HepG2 (cell line): Measurements from ENCODE around the gene IL22RA1.

Experiments used
- CHCHD3 ChIP-seq: sonication (generic); formaldehyde crosslinking; IDR thresholded peaks from 2 replicates; pipeline ENCODE4 v1.8.0; 2022; ENCODE audit warnings: mild to moderate bottlenecking, missing genetic modification reagents, moderate library complexity
- CHD4 ChIP-seq: fragments of 200-600 bp; sonication (generic); IDR thresholded peaks from 2 replicates; pipeline ENCODE4 v1.7.0; 2017; ENCODE audit warnings: mild to moderate bottlenecking, low read length, borderline replicate concordance
- FOXO4 ChIP-seq: sonication (generic); formaldehyde crosslinking; conservative IDR thresholded peaks from 2 replicates; pipeline ENCODE4 v1.8.1; 2023; ENCODE audit warnings: missing genetic modification reagents
- GABPA ChIP-seq, 2 experiments: IDR thresholded peaks; 2 replicates each; pipeline ENCODE4 v1.6.1; 2011 to 2016; ENCODE audit warnings: low read depth in 2 of 2, low read length in 1 of 2, missing biosample characterization in 1 of 2, missing genetic modification characterization in 1 of 2
- PRDM10 ChIP-seq: sonication (generic); formaldehyde crosslinking; IDR thresholded peaks from 2 replicates; pipeline ENCODE4 v1.4.0; 2020; ENCODE audit warnings: low read depth, missing genetic modification reagents
- REST ChIP-seq, 2 experiments: IDR thresholded peaks; 2 replicates each; pipeline ENCODE4 v1.6.1; 2011 to 2012; ENCODE audit warnings: low read length in 2 of 2, borderline replicate concordance in 1 of 2, low read depth in 1 of 2, mild to moderate bottlenecking in 1 of 2, moderate library complexity in 1 of 2
- SP5 ChIP-seq: IDR thresholded peaks from 2 replicates; pipeline ENCODE4 v1.6.1; 2016; ENCODE audit warnings: low read depth, borderline replicate concordance
- SRSF1 ChIP-seq: fragments of 200-400 bp; formaldehyde crosslinking; optimal IDR thresholded peaks from 2 replicates; pipeline ENCODE3; 2017; ENCODE audit warnings: mild to moderate bottlenecking, low read depth, low read length, moderate library complexity
- TBL1XR1 ChIP-seq: fragments of 150-350 bp; IDR thresholded peaks from 2 replicates; pipeline ENCODE4 v1.6.1; 2014; ENCODE audit warnings: borderline replicate concordance, low read length; ENCODE audit not compliant: partially characterized antibody
- ZNF589 ChIP-seq: sonication (generic); formaldehyde crosslinking; conservative IDR thresholded peaks from 2 replicates; pipeline ENCODE4 v1.8.0; 2022; ENCODE audit warnings: mild to moderate bottlenecking, moderate library complexity, missing genetic modification reagents
- ZSCAN29 ChIP-seq: sonication (generic); formaldehyde crosslinking; conservative IDR thresholded peaks from 2 replicates; pipeline ENCODE4 v1.4.0; 2020; ENCODE audit warnings: mild to moderate bottlenecking, missing genetic modification reagents

GRCh38 chr1:24138476-24139221, 4.3 kb downstream of the IL22RA1 start:
- no peak for TF ChIP-seq CHD4
- TF ChIP-seq SRSF1: no peak
- TF ChIP-seq GABPA (IDR thresholded peaks at IDR 0.05; ENCODE audit: low read depth, low read length): no peak
- TF ChIP-seq GABPA (CRISPR knock-in tag; IDR thresholded peaks at IDR 0.05; ENCODE audit: low read depth): no peak
- TF ChIP-seq ZNF589 (CRISPR knock-in tag): no peak
- TF ChIP-seq TBL1XR1: no peak
- no peak for TF ChIP-seq FOXO4 (CRISPR knock-in tag)
- TF ChIP-seq SP5 (CRISPR knock-in tag): no peak
- no peak for TF ChIP-seq PRDM10
- no peak for TF ChIP-seq CHCHD3
- TF ChIP-seq ZSCAN29 (CRISPR knock-in tag): no peak
- TF ChIP-seq REST (IDR thresholded peaks at IDR 0.05; ENCODE audit: borderline replicate concordance in 1 of 2, low read depth in 1 of 2, low read length in 2 of 2): no peak
